Fibroblast of peridontal ligament (primary cell): ENCODE measurements around the gene TTF2.

Experiments
- DNase-seq: peaks from one replicate; pipeline ENCODE4 v3.0.0-alpha.2; 2010; ENCODE audit errors: extremely low read depth

Gene TTF2

GRCh38 chr1:117046781-117047180, 13.3 kb upstream of the TTF2 start:
- no peak for DNase-seq

GRCh38 chr1:117047271-117047670, 12.9 kb upstream of the TTF2 start:
- no peak for DNase-seq

DNA sequence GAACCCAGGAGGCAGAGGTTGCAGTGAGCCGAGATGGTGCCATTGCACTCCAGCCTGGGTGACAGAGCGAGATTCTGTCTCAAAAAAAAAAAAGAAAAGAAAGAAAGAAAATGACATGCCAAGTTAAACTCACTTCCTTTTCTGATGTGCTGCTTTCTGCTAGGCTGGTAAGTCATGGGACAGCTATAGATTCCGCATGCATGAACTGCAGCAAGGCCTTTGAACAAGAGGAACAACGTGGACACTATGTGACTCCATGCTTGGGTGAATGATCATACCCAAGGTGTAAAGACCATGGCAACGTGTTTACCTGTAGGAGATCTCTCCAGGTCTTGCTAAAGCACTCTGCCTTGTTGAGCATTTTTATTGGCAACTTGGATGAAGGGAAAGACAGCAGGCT, 10.3 kb upstream of the TTF2 start:
- DNase-seq = no peak

DNA sequence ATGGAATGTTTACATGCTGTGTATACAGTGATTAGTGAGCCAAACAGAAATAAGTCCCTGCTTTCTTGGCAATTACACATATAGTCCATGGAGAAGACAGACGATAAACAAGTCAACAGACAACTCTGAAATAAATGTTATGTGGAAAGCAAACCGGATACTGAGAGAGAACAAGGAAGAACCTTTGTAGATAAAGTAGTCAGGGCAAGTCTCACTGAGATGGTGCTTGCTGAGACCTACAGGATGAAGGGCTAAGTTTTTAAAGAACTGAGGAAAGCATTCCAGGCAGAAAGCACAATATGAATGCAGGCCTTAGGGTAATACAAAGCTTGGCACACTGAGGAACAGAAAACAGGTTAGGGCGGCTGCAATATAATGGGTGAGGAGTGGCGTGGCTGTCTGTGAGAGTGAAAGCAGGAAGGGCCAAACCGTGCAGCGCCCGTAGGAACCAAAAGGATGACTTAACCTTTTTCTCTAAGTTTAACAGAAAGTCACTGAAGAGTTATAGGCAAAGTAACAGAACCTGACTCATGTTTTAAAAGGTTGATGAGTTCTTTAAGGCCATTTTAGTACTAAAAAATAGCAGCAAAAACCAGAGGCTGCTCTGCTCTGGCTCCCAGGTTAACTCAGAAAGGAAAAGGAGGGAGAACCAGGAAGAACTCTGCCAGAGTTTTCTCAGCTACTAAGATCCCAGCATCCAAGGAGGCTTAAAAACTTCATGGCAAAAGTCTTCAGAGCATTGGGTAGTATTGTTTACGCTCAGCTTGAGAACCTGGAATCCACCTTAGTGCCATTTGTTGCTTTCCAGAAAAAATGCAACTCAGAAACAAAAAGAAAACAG, 8.7 kb upstream of the TTF2 start:
- peak; percentile 11 for DNase-seq

DNA sequence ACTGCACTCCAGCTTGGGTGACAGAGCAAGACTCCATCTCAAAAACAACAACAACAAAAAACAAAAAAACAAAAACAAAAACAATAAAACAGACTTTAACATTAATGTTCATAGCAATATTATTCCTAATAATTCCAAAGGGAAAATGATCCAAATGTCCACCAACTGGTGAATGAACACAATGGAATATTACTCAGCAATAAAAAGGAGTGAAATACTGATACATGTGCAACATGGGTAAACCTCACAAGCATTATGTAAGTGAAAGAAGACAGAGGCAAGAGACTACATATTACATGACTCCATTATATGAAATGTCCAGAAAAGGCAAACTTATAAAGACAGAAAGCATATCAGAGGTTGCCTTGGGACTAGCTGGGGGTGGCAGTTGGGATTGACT, 6.1 kb upstream of the TTF2 start:
- DNase-seq = no peak

GRCh38 chr1:117058810-117059209, 1.3 kb upstream of the TTF2 start:
- no peak for DNase-seq

GRCh38 chr1:117059334-117059677, 820 bp upstream of the TTF2 start:
- DNase-seq = no peak

DNA sequence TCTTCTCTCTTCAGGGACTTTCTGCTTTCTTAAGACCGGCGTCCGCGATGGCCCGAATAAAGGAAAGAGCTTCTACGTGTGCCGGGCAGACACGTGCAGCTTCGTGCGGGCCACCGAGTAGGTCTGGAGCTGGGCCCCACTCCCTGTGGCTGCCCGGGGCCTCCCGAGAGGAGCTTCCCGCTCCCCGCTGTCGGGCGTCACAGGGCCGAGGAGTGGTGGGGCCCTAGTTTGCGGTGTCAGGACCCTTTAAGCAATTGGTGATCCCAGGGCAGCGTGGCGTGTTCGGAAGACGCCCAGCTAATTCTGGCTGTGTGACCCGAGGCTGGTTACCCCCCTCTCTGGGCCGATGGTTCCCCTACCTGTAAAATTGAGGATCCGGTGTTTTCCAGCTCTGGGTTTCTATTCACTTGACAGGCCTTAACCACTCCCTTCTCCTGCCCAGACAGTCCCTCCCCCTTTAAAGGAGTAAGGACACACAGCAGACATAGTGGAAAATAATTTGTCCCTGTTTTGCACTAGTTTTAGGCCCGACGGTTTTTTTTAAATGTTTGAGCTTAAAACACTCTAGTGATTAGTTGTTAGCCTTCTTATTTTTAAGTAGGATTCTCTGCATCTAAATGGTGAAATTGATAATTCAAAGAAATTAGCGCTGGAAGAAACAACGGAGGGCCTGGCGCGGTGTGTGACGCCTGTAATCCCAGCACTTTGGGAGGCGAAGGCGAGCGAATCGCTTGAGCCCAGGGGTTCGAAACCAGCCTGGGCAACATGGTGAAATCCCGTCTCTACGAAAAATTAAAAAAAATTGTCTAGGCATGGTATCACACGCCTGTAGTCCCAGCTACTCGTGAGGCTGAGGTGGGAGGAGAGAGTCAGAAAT, 553 bp downstream of the TTF2 start:
- peak; percentile 36 for DNase-seq

DNA sequence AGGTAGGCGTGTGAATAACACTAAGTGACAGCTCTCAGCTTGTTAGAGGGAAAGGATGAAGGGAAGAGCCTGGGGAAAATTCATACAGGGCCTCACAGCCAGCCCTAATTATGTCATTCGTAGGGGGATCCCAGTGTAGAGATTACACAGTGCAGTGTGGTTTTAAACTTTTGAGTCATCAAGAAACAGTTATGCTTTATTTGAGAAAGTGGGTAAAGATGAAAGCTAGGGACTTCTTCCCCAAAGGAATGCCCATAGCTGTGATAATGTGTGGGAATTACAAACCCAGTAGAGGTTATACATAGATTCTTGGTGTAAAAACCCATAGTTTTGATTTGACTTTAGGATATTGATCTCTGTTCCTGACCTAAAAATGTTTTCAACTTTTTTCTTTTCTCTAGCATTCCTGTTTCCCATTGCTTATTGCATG, 1.9 kb downstream of the TTF2 start:
- DNase-seq = peak; percentile 78

DNA sequence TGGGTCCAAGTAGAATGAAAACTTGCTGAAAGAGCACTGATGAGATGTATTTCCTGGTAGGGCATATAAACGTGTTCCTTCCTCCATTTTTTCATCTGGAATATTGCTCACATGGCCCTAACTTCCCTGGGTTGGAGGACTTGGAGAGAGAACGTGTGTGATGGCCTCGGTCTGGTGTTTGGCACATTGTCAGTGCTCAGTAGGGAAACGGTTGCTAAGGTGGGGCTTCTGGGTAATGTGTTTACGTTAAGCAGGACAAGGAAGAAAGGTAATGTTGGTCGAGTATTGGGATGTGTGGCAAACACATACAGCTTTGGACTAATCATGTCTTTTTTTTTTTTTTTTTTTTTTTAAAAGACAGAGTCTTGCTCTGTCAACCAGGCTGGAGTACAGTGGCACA, 6.2 kb downstream of the TTF2 start:
- no peak for DNase-seq

- peak; percentile 77 for DNase-seq
Observed at GRCh38 chr1:117067533-117068370, 7.6 kb downstream of the TTF2 start.

DNA sequence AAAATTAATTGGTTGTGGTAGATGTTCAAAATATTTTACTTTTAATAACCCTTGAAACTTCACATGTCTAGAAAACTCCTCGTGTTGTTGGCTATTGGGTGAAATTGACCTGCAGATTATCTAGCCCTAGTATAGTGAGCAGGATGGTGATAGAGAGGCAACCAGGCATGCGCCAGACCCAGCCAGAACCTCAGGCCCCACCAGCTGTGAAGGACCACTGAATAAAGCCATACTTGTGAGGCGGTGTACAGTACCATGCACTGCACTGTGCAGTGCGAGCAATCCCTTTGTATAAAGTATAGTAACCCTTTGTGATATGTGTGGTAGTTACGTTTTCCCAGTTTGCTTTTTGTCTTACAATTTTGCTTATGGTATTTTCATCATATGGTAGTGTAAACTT, 8.5 kb downstream of the TTF2 start:
- DNase-seq = no peak

- DNase-seq = no peak
Observed at GRCh38 chr1:117069220-117069844, 9.2 kb downstream of the TTF2 start.

DNA sequence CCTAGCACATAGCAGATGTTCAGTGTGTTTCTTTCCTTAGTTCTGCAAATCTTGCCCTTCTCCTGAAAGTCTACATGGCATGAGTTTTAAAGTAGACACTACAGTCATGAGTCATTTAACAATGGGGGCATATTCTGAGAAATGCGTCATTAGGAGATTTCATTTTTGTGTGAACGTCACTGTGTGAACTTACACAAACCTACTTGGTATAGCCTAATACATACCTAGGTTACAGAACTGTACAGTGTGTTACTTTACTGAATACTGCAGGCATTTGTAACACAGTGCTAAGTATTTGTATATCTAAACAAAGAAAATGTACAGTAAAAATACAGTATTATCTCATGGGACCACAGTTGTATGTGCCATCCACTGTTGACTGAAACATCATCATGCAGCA, 10.0 kb downstream of the TTF2 start:
- DNase-seq = peak; percentile 15

- no peak for DNase-seq
Observed at GRCh38 chr1:117076648-117077047, 16.5 kb downstream of the TTF2 start.

GRCh38 chr1:117077267-117077666, 17.1 kb downstream of the TTF2 start:
- DNase-seq = peak; percentile 73

DNA sequence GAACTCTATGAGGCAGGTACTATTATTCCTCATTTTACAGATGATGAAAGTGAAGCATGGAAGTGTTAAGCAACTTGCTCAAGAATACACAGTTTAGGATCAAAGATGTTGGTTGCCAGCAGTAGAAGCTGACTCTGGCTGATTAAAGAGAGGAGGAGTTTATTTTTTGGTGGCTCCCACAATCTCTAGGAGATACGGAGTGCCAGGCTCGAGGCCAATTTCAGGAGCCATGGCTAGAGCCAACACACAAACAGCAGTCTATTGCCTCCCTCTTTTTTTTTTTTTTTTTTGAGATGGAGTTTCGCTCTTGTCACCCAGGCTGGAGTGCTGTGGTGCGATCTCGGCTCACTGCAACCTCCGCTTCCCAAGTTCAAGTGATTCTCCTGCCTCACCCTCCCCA, 19.6 kb downstream of the TTF2 start:
- no peak for DNase-seq

DNA sequence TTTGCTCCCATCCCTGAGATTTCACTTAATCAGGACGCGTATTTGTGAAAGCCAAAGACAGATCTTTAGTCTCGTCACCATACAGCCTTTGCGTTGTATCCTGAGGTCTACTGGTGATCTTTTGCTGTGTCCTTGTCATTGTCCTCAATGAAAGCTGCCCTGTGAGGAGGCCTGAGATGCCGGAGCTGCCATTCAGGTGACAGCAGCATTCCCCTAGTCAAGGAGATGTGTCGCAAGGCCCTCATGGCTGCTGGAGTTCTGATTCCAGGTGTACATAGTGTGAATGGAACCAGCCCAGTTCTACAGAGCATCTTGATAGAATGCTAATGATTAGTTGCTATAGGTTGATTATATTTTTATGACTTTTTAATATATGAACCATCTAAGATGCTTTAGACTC, 24.1 kb downstream of the TTF2 start:
- DNase-seq = no peak

GRCh38 chr1:117087686-117088085, 27.6 kb downstream of the TTF2 start:
- no peak for DNase-seq

- no peak for DNase-seq
Observed at GRCh38 chr1:117089996-117090395, 29.9 kb downstream of the TTF2 start.

DNA sequence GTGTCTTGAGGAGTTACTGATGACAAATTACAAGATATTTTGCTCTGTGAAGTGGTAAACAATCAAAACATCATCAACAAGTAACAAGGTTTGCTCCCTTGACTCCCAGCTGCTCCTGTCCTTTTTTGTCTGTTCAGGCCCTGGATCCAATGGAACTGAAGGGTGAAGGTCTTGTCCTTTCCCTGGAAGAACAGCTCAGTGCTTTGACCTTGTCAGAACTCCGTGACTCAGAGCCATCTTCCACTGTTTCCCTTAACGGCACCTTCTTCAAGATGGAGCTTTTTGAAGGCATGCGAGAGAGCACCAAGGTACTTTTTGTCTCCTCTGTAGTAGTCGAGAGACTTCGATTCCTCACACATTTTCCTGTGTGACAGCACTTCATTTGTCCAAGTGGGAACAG, 32.5 kb downstream of the TTF2 start:
- no peak for DNase-seq

DNA sequence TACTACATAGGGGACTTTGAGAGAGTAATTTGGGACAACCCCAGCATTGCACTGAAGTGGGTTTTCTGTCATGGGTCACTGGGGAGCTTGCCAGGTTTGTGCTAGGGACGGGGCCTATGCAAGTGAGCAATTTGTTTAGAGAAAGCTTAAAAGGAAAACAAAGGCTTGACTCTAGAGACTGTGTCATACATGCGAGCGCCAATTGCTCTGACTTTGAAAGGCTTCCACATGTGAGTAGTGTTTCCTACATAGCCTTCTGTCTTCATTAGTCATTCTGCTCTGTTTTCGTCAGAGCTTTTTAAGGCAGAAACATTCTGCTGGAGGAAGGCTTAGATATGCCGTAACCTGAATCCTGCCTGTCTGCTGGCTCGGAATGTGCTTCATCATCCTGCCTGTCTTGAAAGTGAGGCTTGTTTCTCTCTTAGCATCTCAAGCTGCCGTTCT, 33.0 kb downstream of the TTF2 start:
- DNase-seq = peak; percentile 99
